ENCODE measurements around the gene WNK3.

WNK3 gene

DNA sequence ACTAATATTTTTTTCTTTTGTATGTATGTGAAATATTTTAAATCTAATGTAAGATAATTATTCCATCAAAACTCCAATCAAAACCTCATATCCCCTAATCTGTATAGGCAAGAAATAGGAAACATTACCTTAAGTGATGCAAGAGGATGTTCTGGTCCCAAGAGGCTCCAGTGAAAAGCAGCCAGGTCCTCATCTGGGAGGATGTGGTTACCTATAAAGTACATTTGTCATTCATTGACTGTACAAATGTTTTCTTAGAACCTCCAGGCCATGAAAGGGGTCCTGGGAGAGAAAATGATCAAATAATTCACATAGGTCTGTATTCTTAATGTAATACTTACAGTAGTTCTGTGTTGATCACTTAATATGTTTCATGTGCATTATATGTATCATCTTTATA, 200.3 kb downstream of the WNK3 start:
- DNase-seq = no peak
